CD4-positive, alpha-beta T cell treated with Interleukin-12 subunit alpha and Interleukin-12 subunit beta, for 1 hour (primary cell): ENCODE results near the gene CFAP44.
A peak's percentile ranks its signal among the peaks of the same experiment; 100 is the strongest.
"Not testable (repeated sequence)": the region's sequence is repeated elsewhere in the genome, so short reads cannot be mapped to it uniquely, and the experiment has no call there.

Experiments
- DNase-seq: peaks from one replicate; pipeline ENCODE4 v3.0.0-alpha.2; 2020

CFAP44 gene

GRCh38 chr3:113441051-113441770 is at the start of gene CFAP44:
Gene CFAP44, minus strand, starts transcription at chr3:113441493. Its CDS starts 7,829 bp downstream, at chr3:113433664.
- peak; percentile 66 for DNase-seq

- DNase-seq: peak; percentile 46
Observed at GRCh38 chr3:113485161-113485609, 43.9 kb upstream of the CFAP44 start.

DNA sequence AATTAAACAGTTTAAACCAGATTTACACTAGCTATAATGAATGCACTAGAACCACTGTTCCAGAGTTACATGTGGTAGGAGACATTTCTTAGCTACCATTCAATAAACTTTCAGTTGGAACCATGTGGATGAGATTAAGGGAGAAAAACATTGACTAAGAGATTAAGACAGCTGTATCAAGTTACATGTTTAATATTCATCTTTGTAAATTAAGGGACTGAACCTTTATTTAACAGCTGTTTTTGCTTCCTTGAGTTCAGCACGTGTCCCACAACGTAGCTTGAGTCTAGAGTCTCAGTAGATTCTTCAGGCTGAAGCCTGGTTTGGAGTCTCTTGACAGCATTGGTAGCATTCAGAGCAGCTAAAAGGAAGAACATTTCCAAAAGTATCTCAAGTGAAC is 27.2 kb upstream of the CFAP44 start:
- DNase-seq: no peak

DNA sequence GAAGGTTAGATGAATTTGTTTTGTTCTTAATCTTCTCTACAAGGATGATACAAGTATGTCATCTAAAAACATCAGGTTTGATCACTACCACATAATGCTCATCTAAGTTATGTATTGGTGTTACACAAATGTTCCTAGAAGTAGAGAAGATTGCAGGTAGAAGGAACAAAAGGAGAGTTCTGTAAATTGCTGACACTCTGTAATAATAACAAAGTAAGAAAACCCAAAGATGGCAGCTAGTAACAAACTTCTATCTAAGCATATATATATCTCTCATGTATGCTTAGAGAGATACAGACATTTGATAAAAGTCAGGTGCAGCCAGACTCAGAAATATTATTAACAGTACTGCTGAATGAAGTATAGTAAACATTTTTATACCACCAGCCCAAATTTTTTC is 20.2 kb upstream of the CFAP44 start:
- DNase-seq: no peak

- DNase-seq: not testable (repeated sequence)
Observed at GRCh38 chr3:113458554-113458953, 17.3 kb upstream of the CFAP44 start.

DNA sequence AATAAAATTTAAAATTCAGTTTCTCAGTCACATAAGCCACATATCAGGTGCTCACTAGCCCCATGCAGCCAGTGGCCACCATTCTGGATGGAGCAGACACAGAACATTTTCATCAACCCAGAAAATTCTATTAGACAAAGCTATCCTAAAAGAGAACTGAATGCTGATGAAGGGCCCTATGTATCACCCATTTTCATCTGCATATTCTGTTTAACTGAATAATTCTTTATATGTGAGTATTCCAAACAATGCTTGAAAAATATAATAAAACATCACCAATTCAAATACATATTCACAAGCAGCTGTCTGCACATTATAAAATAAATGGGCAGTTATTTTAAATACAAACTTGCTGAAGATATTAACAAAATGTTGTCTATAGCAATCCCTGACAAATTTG is 14.2 kb upstream of the CFAP44 start:
- DNase-seq: no peak

- DNase-seq: no peak
Observed at GRCh38 chr3:113454630-113455029, 13.3 kb upstream of the CFAP44 start.

DNA sequence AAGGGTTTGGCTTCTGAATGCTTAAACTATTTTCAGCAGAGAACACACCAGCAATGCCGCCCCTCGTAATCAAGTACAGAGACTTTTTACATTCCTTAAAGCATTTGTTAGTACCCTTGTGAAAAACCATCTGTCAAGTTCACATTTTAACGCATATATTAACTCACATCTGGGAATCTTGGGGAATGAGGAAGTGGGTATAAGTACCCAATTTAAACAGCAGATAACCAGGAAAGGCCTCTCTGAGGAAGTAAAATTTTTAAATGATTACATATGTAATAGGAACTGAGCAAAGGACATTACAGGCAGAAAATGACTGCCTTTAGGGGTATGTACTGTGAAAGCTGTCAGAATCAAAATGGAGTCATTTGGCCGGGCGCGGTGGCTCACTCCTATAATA is 12.8 kb upstream of the CFAP44 start:
- no peak for DNase-seq

GRCh38 chr3:113450911-113451310 is 9.6 kb upstream of the CFAP44 start:
- DNase-seq: no peak

DNA sequence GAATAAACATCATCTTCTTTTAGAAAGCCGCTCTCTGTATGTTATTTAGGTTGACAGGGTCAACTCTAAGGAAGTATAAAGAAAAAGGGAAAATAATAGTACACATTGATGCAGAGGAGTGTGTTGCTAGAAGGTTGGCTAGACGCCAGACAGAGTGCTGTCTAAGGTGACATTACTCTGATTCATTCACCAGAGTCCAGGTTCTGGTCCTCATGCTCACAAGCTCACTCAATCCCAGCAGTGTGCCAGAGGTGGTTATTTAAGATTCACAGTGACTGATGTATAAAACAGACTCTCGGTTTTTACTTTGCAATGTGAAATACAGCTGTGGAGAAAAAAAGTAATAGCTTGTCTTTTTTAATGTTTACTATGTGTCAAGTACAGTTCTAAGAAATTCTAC is 1.7 kb downstream of the CFAP44 start:
- no peak for DNase-seq

DNA sequence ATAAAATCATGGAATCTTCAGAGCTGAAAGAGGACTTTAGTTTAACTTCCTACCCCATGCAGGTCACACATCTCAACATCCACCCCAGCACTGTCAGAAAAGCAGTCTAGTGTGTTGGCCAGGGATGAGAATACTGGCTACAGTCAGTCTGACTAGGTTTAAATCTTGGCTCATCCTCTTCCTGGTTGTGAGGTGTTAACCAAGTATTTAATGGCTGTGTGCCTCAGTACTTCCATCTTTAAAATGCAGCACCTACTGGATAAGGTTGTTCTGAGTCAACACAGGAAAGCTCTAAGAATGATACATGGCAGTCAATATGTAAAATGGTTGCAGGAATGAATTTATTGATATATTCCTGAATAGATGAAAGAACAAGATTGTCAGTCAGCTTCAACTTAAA is 3.1 kb downstream of the CFAP44 start:
- no peak for DNase-seq

GRCh38 chr3:113437411-113437810 is 3.9 kb downstream of the CFAP44 start:
- DNase-seq: no peak

- DNase-seq: no peak
Observed at GRCh38 chr3:113436809-113437208, 4.5 kb downstream of the CFAP44 start.

- no peak for DNase-seq
Observed at GRCh38 chr3:113431811-113432210, 9.5 kb downstream of the CFAP44 start.

- no peak for DNase-seq
Observed at GRCh38 chr3:113428581-113428980, 12.7 kb downstream of the CFAP44 start.

DNA sequence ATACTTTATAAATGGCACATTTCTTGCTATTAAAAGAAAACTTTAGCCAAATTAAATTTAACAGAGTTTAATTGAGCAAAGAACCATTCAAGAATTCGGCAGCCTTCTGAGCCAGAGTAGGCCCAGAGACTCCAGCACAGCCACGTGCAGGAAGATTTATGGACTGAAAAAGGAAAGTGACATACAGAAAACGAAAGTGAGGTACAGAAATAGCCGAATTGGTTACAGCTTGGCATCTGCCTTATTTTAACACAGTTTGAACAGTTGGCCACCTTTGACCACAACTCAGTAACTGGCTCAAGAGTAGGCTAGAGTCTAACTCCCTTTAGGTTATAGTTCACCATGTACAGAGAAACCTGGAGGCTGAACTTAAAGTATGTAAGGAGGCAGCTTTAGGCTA is 17.6 kb downstream of the CFAP44 start:
- DNase-seq: no peak

- no peak for DNase-seq
Observed at GRCh38 chr3:113421082-113421481, 20.2 kb downstream of the CFAP44 start.

GRCh38 chr3:113409676-113410075 is 31.6 kb downstream of the CFAP44 start:
- DNase-seq: no peak

- no peak for DNase-seq
Observed at GRCh38 chr3:113405180-113405579, 36.1 kb downstream of the CFAP44 start.

GRCh38 chr3:113404637-113405036 is 36.7 kb downstream of the CFAP44 start:
- DNase-seq: no peak
